ENCODE data around the gene RIMS3.

DNA sequence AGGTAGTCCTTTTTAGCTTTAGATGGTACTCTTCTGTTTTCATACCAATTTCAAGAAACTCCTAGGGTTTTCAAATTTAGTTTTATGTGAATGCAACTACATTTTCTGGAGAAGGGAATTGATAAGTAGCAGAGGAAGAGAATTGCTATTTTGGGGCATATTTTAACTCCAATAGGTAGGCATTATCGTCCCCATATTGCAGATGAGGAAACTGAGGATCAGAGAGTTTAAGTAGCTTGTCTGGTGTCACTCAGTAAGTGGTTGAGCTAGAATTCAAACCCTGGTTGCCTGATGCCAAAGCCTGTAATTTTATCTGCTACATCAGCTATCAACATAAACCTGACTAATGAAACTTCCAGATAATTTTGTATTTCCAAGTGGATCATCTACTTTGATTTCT lies 27.9 kb upstream of the RIMS3 start:
- no peak for TF ChIP-seq POLR2AphosphoS5 (IDR thresholded peaks at IDR 0.05)
- TF ChIP-seq, protein P1, sequence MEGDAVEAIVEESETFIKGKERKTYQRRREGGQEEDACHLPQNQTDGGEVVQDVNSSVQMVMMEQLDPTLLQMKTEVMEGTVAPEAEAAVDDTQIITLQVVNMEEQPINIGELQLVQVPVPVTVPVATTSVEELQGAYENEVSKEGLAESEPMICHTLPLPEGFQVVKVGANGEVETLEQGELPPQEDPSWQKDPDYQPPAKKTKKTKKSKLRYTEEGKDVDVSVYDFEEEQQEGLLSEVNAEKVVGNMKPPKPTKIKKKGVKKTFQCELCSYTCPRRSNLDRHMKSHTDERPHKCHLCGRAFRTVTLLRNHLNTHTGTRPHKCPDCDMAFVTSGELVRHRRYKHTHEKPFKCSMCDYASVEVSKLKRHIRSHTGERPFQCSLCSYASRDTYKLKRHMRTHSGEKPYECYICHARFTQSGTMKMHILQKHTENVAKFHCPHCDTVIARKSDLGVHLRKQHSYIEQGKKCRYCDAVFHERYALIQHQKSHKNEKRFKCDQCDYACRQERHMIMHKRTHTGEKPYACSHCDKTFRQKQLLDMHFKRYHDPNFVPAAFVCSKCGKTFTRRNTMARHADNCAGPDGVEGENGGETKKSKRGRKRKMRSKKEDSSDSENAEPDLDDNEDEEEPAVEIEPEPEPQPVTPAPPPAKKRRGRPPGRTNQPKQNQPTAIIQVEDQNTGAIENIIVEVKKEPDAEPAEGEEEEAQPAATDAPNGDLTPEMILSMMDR (IDR thresholded peaks at IDR 0.05) = no peak
- no peak for TF ChIP-seq POLR2A (IDR thresholded peaks at IDR 0.05)
